Hindlimb muscle (tissue), 1 donor: ENCODE results near the gene NDST3. TPM values are rescaled to one million over a fixed set of nuclear protein-coding genes. Genes with fewer than 3 reads are reported as not detected.
"Not testable (repeated sequence)": the region's sequence is repeated elsewhere in the genome, so short reads cannot be mapped to it uniquely, and the experiment has no call there.

Source experiments
- DNase-seq: peaks from one replicate; pipeline ENCODE4 v3.0.0-alpha.2; 2013
- polyA plus RNA-seq: library from polyadenylated mRNA; unstranded; fragments of 120-200 nt; gene quantifications from one replicate; pipeline ENCODE4 v1.2.1, GENCODE V29; 2013; ENCODE audit not compliant: insufficient read length

Gene NDST3
- polyA plus RNA-seq, 1 donor, result not detected

DNA sequence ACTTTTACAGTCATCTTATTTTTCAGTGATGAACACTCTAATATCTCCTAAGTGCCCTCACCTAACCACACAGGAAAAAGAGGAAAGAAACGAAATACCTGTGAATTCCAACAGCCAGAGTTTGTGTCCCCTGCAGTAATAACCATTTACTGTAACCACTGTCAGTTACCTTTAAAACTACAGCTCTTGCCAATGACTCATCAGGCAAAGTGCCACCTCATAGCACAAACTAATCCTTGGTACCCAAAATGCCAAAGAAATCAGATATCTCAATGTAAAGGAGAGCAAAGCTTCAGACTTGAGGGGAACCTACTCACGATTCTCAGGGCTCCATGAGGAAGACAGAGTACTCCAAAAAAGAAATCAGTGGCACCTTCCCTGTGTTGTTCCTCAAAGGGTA lies 146.5 kb downstream of the NDST3 start:
- DNase-seq, result no peak

DNA sequence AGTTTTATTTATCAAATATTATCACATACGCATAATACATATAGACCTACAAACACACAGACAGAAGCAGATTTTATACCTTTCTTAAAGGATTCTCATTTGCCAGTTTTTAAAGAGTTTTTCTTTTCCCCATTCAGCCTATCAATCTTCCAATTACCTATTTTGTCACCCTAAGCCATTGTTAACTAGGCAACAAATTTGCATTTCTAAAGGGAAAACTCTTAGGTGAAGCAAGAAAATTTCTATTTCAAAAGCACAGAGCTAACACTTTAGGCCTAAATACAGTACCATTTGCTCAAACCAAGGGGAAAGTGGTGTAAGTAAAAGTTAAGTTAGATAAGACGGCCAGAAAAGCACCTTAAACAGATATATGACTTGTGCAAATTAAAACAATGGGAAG lies 156.6 kb downstream of the NDST3 start:
- no peak for DNase-seq

DNA sequence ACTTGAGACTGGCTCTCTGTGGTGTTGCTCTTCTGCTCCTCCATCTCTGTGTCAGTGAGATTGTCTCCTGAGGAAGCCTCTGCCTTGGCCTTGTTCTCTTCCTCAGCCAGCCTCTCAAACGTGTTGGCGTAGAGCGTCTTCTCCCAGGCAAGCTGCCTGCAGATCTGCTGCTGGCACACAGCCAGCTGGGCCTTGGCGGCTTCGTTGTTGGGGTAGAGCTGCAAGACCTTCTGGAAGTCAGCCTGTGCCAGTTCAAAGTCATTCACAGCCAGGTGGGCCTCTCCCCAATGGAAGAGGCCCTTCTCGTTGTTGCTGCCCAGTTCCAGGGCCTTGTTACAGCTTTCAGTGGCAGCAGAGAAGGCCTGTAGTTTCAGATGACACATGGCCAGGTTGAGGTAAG lies 159.1 kb downstream of the NDST3 start:
- DNase-seq, result no peak

DNA sequence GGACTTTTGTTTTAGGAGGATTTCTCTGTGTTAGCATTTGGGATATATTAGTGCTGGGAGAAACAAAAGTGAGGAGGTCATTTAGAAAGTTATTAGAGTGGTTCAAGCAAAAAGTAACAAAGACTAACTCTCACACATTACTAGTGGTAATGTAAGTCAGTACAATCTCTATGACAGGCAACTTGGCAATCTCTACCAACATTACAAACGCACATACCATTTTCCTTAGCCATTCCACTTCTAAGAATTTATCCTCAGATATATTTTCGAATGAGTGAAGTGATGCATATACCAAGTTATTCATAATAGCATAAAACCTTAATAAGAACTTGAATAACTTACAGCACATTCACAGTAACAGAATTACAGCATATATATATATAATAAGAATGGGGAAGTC lies 172.3 kb downstream of the NDST3 start:
- no peak for DNase-seq

DNA sequence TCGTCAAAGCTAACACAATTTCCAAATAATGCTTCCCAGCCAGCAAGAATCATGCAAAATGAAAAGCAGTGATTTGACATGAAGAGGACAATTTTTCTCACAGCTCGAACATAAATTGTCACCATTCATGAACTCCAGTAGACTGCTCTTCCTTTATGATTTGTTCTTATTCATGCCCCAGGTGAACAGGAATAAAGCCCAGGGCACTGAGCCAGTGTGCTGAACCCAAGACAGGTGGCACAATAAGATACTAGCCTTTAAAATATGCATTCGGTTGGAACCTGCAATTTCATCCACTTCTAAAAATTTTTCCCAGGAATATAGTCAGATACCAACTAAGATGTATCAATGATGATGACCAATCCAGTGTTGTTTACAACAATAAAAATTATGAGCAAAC lies 178.8 kb downstream of the NDST3 start:
- no peak for DNase-seq

DNA sequence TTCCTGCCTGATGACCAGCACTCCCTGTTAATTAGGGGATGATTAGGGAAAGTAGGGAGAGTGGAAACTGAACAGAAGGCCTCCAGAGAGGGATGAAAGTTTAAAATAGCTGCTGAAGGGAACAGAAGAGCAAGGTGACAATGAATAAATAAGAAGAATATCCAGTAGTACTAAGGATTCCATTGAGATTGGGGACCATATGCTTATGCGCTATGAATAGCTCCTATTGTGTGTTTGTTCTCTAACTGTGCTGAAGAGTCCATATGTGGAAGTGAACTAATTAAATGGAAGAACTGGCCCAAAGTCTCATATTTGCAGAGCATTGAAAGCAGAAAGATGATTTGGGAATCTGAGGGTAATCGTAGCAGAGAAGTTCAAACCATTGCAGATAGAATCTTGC lies 181.5 kb downstream of the NDST3 start:
- no peak for DNase-seq

DNA sequence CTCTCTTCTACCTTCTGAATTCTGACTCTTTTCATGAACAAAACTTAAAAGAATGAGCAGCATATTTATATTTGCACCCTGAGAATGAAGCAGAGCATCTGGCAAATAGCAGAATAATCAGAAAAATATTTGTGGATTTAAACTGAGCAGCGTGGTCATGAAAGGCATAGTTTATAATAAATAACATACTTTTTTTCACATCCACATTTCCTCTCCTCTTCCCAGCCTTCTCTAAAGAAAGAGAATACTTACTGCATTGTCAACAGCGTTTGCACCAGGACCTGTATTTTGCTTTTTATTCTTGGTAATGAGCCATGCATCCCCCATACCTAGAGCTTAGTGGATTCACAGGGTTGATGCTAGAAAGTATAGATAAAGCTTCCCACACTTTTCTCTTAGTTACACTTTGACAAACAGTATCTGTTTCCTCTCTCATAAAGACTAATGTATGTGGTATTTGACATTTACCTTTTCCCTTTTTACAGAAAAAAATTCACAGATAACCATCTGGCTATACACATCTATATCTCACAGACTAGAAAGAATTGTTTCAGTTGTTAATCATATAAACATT lies 187.0 kb downstream of the NDST3 start:
- no peak for DNase-seq

DNA sequence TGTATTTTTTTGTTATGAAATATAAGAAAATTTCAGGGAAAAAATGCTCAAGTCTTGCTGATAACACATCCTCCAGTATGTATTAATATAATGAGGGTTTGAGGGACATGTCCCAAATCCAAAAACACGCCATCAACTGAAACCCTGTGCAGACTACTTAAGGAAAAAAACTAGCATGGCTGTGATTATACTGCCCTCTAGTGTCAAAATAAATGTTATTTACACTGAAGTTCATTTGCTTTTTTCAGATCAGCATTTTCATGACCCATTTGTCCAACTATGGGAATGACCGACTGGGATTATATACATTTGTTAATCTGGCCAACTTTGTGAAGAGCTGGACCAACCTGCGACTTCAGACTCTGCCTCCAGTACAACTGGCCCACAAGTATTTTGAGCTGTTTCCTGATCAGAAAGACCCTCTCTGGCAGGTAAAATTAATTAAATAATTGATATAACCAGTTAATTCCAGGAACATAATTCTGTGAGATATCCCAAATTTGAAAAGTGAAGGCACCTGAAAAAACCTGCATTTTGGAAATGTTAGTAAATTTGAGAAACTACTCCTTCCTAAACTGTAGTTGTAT lies 190.1 kb downstream of the NDST3 start:
- peak; percentile 23 for DNase-seq

DNA sequence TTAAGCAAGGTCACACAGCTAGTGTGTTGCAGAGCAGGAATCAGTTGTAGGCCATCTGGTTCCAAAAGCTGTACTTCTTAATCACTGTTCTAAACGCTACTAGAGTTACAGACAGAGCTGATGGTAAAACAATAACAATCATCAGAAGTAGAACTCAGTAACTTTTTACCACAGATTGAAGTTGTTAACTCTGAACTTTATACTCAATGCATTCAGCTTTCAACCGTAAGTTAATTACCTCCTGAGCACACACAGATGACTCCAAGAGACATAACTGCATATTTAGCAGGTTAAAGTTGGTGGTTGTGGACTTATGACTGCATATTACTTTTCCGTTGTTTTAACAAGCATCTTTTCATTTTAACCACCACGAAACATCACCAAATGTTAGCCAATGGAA lies 191.2 kb downstream of the NDST3 start:
- DNase-seq, result no peak

DNA sequence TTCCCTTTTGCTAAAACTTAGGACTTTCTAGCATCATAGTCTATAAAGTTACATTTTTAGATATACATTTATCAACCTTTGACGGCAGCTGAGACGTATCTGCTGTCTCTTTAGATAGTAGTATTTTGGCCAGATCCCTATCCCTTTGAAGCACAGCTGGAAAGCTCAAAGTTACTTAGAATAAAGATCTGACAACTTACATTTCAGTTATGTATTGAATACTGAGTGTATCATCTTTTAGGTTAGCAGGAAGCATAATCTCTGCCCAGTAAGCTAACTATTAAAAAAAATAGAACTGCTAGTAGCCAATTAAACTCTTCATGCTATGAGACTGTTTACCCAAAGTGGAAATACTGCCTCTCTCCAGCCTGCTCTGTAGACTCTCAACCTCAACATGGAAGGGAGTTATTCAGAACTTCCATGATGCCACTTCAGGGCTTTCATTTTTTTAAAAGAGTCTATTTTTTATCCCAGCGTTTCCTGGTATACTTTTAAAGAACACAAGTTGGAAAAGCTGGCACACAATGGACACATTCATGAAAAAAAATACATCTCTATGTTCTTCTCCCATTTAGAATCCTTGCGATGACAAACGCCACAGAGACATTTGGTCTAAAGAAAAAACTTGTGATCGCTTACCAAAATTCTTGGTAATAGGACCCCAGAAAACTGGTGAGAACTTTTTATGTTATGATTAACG lies 192.2 kb downstream of the NDST3 start:
- no peak for DNase-seq

DNA sequence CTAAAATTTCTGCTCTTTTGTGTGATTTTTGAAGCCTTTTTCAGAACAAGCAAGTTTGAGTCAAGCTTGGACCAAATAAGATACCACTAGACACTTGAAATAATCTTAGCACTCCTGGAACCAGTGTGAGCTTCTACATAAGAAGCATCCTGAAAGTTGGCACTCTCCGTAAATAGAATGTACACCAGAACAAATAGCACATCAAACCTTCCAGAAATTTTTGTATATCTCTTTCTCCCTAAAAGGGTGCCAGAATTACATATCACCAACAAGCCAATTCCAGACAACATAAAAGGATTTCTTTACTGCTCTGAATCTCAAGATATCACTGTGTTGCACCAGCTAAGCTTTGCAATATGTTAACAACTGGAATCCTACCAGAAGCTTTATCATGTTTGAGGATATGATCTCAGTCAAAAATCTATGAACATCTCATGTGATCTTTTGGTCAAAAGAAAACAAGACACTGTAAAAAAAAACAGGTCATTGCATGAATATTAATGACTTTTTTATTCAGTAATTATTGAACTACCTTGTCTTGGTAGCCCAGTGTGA lies 201.4 kb downstream of the NDST3 start:
- DNase-seq, result no peak

DNA sequence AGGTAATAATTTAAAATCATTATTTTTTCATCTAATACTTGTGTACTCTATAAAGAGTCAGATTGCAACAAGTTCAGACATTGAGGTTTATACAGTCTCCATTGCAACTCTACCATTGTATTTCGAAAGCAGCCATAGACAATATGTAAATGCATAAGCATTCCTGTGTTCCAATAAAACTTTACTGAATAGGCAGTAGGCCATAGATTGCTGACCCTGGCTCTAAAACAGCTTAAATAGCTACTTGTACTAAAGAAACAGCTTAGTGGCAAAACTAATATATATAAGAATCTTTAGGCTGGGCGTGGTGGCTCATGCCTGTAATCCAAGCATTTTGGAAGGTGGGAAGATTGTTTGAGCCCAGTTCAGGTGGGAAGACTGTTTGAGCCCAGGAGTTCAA lies 203.2 kb downstream of the NDST3 start:
- DNase-seq, result no peak

DNA sequence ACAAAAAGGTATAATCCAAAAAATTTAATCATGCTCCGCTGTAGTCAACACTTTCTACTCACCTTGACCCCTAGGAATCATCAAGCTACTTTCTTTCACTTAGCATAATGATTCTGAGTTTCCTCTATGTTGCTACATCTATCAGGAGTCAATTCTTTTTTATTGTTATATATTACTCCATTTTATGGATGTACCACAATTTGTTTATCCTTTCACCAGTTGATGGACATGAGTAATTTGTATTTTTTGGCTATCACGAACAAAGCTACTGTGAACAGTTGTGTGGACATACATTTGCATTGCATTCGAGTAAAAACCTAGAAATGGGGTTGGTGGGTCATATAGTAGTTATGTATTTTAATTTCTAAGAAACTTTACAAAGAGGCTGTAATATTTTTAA lies 215.6 kb downstream of the NDST3 start:
- DNase-seq, result no peak

DNA sequence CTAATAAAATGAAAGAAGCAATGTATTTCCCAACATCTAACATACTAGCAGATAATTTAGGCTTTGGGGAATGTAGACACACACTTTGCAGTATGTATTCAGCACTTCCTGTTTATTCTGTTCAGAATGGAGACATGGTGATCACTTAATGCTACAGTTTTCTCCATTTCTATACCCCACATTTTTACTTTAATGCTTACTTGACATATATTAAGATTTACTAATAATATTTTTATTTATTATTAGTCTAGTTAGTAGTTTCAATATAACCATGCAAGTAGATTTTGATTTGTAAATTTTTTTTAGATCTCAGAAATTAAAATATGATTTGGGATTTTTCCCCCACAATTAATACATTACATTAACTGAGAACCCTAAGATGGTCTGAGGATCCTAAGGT lies 220.1 kb downstream of the NDST3 start:
- no peak for DNase-seq

DNA sequence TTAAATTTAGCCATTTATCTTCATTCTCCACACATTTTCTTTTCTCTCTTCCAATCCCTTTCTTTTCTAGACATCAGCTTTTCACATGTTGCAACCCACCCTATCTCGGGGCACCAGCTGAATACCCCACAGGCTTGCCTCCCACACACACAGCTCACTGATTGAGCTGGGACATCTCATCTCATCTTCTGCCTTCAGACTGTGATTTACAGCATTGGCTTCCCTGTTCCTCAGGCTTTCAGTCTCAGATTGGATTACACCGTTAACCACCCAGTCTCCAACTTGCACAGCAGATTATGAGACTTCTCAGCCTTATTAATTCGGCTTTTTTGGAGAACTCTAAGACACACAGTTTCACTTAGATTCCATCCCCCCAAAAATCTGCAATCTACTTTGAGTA lies 224.8 kb downstream of the NDST3 start:
- DNase-seq, result no peak

DNA sequence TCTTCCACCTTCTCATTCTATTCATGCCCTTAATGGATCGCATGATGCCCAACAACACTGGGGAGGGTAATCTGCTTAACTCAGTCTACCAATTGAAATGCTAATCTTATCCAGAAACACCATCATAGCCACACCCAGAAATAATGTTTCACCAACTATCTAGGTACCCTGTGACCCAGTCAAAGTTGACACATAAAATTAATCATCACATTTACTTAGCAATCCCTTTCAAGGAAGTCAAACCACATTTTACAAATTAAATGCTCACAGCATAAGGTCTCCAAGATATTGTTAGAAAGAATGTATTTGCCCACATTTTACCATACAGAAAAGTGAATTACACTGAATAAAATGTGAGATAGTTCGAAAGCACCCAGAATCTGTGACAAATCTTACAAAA lies 226.0 kb downstream of the NDST3 start:
- DNase-seq, result no peak

DNA sequence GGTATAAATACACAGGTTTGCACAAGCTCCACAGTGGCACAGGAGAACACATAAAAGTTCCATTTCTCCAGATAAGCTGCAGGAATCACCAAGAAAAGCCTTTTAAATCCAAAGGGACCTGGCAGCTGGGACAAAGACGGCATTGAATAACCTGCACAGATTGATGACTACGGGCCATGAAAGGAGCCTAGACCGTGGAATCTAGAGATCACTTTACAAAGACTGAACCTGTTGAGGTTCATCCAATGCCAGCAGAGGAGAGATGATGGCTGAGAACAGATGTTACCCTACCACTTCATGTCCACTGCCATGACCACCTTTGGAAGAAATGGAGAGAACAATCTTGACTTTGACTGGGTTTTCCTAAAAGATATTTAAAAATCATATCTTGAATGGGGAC lies 229.8 kb downstream of the NDST3 start:
- DNase-seq, result no peak

DNA sequence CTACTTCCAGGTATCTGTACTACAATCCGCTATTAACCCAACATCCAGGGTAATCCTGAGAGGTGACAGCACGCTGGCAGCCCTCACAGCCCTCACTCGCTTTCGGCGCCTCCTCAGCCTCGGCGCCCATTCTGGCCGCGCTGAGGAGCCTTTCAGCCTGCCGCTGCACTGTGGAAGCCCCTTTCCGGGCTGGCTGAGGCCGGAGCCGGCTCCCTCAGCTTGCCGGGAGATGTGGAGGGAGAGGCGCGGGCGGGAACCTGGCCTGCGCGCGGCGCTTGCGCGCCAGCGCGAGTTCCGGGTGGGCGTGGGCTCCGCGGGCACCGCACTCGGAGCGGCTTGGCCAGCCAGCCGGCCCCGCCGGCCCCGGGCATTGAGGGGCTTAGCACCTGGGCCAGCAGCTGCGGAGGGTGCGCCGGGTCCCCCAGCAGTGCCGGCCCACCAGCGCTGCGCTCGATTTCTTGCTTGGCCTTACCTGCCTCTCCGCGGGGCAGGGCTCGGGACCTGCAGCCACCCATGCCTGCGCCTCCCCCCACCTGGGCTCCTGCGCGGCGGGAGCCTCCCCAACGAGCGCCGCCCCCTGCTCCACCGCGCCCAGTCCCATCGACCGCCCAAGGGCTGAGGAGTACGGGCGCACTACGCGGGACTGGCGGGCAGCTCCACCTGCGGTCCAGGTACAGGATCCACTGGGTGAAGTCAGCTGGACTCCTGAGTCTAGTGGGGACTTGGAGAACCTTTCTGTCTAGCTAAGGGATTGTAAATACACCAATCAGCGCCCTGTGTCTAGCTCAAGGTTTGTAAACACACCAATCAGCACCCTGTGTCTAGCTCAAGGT lies 231.2 kb downstream of the NDST3 start:
- peak; percentile 38 for DNase-seq

DNA sequence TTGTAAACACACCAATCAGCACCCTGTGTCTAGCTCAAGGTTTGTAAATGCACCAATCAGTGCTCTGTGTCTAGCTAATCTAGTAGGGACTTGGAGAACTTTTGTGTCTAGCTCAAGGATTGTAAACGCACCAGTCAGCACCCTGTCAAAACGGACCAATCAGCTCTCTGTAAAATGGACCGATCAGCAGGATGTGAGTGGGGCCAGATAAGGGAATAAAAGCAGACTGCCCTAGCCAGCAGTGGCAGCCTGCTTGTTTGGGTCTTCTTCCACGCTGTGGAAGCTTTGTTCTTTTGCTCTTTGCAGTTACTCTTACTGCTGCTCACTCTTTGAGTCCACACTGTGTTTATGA lies 231.8 kb downstream of the NDST3 start:
- not testable (repeated sequence) for DNase-seq

DNA sequence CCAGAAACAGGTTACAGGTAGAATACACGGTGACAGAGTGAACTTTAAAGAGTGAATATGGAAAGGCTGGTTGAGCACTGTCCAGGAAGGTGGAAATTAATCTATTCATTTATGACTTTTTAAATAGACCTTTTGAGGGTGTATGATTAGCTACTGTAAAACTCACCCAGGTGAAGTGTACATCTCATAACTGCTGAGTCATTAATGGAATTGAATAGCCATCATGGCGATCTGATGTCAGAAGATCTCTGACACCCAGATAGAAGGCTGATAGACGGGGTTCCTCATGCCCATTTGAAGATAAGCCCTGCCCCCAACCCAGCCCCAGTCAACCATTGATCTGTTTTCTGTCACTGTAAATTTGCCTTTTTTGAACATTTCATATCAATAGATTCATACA lies 234.5 kb downstream of the NDST3 start:
- DNase-seq, result no peak

DNA sequence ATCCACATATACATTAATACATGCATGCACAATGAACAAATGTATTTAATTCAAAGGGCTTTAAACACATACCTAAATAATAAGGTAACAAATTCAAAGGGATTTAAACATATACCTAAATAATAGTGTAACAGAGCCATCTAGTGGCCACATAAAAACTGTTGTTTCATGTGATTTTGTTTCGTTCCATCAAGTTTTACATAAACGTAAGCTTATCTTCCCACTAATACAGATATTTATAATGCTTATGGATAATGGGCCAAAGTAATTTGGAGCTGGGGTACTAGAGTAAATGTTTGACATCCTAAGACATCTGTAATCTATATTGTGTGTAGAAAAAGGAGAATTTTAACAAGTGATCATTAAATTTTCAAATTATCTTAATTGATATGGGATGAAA lies 236.2 kb downstream of the NDST3 start:
- no peak for DNase-seq

DNA sequence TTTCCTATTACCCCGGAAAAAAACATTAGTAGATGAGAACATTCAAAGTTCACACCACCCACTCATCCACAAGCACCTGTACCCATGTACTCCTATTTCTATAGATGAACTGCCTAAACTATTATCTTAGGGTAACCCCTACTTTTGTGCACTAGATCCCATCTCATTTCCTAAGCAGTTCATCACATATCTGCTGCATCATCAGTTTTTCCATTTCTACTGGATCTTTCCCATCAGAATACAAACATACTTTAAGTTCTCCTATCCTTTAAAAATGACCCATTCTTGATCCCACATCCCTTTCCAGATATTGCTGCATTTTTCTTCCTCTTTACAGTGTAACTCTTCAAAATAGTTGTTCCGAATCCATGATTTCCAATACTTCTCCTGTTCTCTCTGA lies 237.5 kb downstream of the NDST3 start:
- no peak for DNase-seq

DNA sequence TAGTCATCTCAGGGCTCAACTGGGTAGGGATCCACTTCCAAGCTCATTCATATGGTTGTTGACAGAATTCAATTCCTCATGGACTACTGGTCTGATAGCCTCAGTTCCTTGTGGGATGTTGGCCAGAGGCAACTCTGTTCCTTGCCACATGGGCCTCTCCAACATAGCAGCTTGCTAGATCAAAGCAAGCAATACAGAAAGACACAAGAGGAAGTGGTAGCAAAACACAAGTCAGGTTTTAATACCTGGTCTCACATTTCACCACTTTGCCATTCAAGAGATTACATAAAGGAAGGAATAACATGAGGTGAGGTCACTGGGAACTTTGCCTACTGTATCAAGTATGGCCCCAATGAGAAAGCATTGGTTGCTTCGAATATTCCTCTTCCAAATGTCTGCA lies 239.4 kb downstream of the NDST3 start:
- DNase-seq, result no peak
